ENCODE results near the gene LHCGR. TPM values are rescaled to one million over a fixed set of nuclear protein-coding genes. Genes with fewer than 3 reads are reported as not detected.

The LHCGR gene
- total and polyA plus RNA-seq, 2 of the 13 experiments (the other 11 are each of a cell fraction or from before 2014, with no cell fraction given): not detected

- Histone ChIP-seq H3K36me3 (replicated peaks in 1 of 2; ENCODE audit: control insufficient read depth in 1 of 2, insufficient read depth in 2 of 2, low read length in 2 of 2) (no peaks in the 10 kb centered on the region), H3K27me3 (ENCODE audit: control insufficient read depth in 1 of 2, insufficient read depth in 2 of 2, low read length in 2 of 2) (peaks cover 0 to 4% of the 10 kb centered on the region in 2 experiments; a peak in 2 of 5 replicates), H3K4me2 (ENCODE audit: low read depth, low read length) (no peak overlapping the region), H3K79me2 (ENCODE audit: insufficient read depth, low read length) (no peaks in the 10 kb centered on the region), H2AFZ (ENCODE audit: low read length) (no peak overlapping the region), H3K27ac (ENCODE audit: extremely low read length, insufficient read depth, low read length) (no peak overlapping the region), H3K9me3 (ENCODE audit: low read length) (no peaks in the 10 kb centered on the region), H3K4me3 (replicated peaks in 1 of 3; ENCODE audit: insufficient read depth in 1 of 3, low read depth in 2 of 3, low read length in 3 of 3) (no peak overlapping the region), H3K4me1 (ENCODE audit: insufficient read depth, low read length) (no peaks in the 10 kb centered on the region), H3K9ac (ENCODE audit: insufficient read depth, low read depth, low read length) (no peak overlapping the region), H4K20me1 (ENCODE audit: insufficient read depth, low read length) (no peaks in the 10 kb centered on the region)
- intact Hi-C loops (cut with micrococcal nuclease; ENCODE audit: unreplicated experiment) (no loop called here), in situ Hi-C loops (cut with HindIII; ENCODE audit: extremely low pct_ligation_motif_present, low pct_unique_long_range_greater_than_20kb) (no loop called here)
- no peak for TF ChIP-seq ZNF234 (CRISPR knock-in tag; conservative IDR thresholded peaks at IDR 0.05)
- no peak for TF ChIP-seq EP300 (IDR thresholded peaks at IDR 0.05; ENCODE audit: low read depth in 2 of 2, low read length in 2 of 2)
- no peak for TF ChIP-seq EP300 (CRISPR knock-in tag; IDR thresholded peaks at IDR 0.05; ENCODE audit: borderline replicate concordance)
- no peak for TF ChIP-seq ZNF367 (CRISPR knock-in tag; IDR thresholded peaks at IDR 0.05; ENCODE audit: borderline replicate concordance)
- no peak for TF ChIP-seq SPEN (CRISPR knock-in tag; IDR thresholded peaks at IDR 0.05; ENCODE audit: low read depth)
- TF ChIP-seq JARID2 (CRISPR knock-in tag; IDR thresholded peaks at IDR 0.05; ENCODE audit: insufficient replicate concordance): no peak
- TF ChIP-seq, protein P1, sequence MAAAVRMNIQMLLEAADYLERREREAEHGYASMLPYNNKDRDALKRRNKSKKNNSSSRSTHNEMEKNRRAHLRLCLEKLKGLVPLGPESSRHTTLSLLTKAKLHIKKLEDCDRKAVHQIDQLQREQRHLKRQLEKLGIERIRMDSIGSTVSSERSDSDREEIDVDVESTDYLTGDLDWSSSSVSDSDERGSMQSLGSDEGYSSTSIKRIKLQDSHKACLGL (CRISPR knock-in tag; IDR thresholded peaks at IDR 0.05): no peak
- TF ChIP-seq, protein P2, sequence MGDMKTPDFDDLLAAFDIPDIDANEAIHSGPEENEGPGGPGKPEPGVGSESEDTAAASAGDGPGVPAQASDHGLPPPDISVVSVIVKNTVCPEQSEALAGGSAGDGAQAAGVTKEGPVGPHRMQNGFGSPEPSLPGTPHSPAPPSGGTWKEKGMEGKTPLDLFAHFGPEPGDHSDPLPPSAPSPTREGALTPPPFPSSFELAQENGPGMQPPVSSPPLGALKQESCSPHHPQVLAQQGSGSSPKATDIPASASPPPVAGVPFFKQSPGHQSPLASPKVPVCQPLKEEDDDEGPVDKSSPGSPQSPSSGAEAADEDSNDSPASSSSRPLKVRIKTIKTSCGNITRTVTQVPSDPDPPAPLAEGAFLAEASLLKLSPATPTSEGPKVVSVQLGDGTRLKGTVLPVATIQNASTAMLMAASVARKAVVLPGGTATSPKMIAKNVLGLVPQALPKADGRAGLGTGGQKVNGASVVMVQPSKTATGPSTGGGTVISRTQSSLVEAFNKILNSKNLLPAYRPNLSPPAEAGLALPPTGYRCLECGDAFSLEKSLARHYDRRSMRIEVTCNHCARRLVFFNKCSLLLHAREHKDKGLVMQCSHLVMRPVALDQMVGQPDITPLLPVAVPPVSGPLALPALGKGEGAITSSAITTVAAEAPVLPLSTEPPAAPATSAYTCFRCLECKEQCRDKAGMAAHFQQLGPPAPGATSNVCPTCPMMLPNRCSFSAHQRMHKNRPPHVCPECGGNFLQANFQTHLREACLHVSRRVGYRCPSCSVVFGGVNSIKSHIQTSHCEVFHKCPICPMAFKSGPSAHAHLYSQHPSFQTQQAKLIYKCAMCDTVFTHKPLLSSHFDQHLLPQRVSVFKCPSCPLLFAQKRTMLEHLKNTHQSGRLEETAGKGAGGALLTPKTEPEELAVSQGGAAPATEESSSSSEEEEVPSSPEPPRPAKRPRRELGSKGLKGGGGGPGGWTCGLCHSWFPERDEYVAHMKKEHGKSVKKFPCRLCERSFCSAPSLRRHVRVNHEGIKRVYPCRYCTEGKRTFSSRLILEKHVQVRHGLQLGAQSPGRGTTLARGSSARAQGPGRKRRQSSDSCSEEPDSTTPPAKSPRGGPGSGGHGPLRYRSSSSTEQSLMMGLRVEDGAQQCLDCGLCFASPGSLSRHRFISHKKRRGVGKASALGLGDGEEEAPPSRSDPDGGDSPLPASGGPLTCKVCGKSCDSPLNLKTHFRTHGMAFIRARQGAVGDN (CRISPR knock-in tag; IDR thresholded peaks at IDR 0.05): no peak
- no peak for TF ChIP-seq SMYD3 (CRISPR knock-in tag; IDR thresholded peaks at IDR 0.05)
- TF ChIP-seq TEAD3 (CRISPR knock-in tag; optimal IDR thresholded peaks at IDR 0.05; ENCODE audit: borderline replicate concordance): no peak
- TF ChIP-seq, protein P3, sequence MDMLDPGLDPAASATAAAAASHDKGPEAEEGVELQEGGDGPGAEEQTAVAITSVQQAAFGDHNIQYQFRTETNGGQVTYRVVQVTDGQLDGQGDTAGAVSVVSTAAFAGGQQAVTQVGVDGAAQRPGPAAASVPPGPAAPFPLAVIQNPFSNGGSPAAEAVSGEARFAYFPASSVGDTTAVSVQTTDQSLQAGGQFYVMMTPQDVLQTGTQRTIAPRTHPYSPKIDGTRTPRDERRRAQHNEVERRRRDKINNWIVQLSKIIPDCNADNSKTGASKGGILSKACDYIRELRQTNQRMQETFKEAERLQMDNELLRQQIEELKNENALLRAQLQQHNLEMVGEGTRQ (IDR thresholded peaks at IDR 0.05; ENCODE audit: low read depth, low read length): no peak
- TF ChIP-seq, protein P3 (CRISPR knock-in tag; IDR thresholded peaks at IDR 0.05; ENCODE audit: borderline replicate concordance): no peak
- TF ChIP-seq MTA1 (CRISPR knock-in tag; IDR thresholded peaks at IDR 0.05; ENCODE audit: borderline replicate concordance): no peak
- POLR2A ChIA-PET: no interaction called here
- DNase-seq (ENCODE audit: low spot score): no peak
- WGBS (ENCODE audit: low lambda C conversion rate): 2% methylated on average over 7 of the region's 7 CpGs
- FAIRE-seq: no peak
- CTCF ChIA-PET (ENCODE audit: low intra/inter-chr PET ratio, low total read pairs): no interaction called here
- no peak for ATAC-seq
- no TSS peak for BruUV-seq (replicated peaks)
Measured at GRCh38 chr2:48715042-48715899, 40.3 kb downstream of the LHCGR start.

All from HepG2 (cell line).